CD4-positive, alpha-beta T cell treated with Interleukin-17A for 4 hours (primary cell): ENCODE results near the gene PUS1.
"Not testable (repeated sequence)": the region's sequence is repeated elsewhere in the genome, so short reads cannot be mapped to it uniquely, and the experiment has no call there.

Experiments used
- DNase-seq: peaks from one replicate; pipeline ENCODE4 v3.0.0-alpha.2; 2020; ENCODE audit warnings: mixed read lengths

PUS1 gene

GRCh38 chr12:131928711-131929580 is at the start of gene PUS1:
PUS1 (plus strand) TSS chr12:131929276; CDS start chr12:131929723, 447 bp downstream.
- DNase-seq: peak; percentile 94

- no peak for DNase-seq
These were observed 46.1 kb upstream of the PUS1 start for GRCh38 chr12:131882804-131883520.

GRCh38 chr12:131883521-131883900 is 45.6 kb upstream of the PUS1 start:
- no peak for DNase-seq

GRCh38 chr12:131885076-131885475 is 44.0 kb upstream of the PUS1 start:
- not testable (repeated sequence) for DNase-seq

- DNase-seq: no peak
These were observed 43.5 kb upstream of the PUS1 start for GRCh38 chr12:131885543-131886057.

- DNase-seq: not testable (repeated sequence)
These were observed 37.4 kb upstream of the PUS1 start for GRCh38 chr12:131891722-131892121.

GRCh38 chr12:131892711-131893604 is 36.1 kb upstream of the PUS1 start:
- no peak for DNase-seq

GRCh38 chr12:131893605-131894312 is 35.3 kb upstream of the PUS1 start:
- no peak for DNase-seq

- DNase-seq: peak; percentile 96
These were observed 34.7 kb upstream of the PUS1 start, which contains the start of gene ULK1 for GRCh38 chr12:131894313-131894860. ULK1 (plus strand) TSS chr12:131894622; CDS start chr12:131895002, 380 bp downstream.

GRCh38 chr12:131894981-131895639 is 34.0 kb upstream of the PUS1 start:
- DNase-seq: peak; percentile 21

GRCh38 chr12:131895640-131896079 is 33.4 kb upstream of the PUS1 start:
- peak; percentile 39 for DNase-seq

- peak; percentile 75 for DNase-seq
These were observed 32.8 kb upstream of the PUS1 start for GRCh38 chr12:131896080-131896810.

- no peak for DNase-seq
These were observed 32.2 kb upstream of the PUS1 start for GRCh38 chr12:131896811-131897270.

GRCh38 chr12:131897276-131897675 is 31.8 kb upstream of the PUS1 start:
- DNase-seq: no peak

GRCh38 chr12:131897875-131898274 is 31.2 kb upstream of the PUS1 start:
- DNase-seq: no peak

GRCh38 chr12:131900397-131900796 is 28.7 kb upstream of the PUS1 start:
- DNase-seq: no peak

GRCh38 chr12:131901431-131902331 is 27.4 kb upstream of the PUS1 start:
- no peak for DNase-seq

GRCh38 chr12:131902332-131903241 is 26.5 kb upstream of the PUS1 start:
- no peak for DNase-seq
